ENCODE data around the gene SDK1.

SDK1 gene

DNA sequence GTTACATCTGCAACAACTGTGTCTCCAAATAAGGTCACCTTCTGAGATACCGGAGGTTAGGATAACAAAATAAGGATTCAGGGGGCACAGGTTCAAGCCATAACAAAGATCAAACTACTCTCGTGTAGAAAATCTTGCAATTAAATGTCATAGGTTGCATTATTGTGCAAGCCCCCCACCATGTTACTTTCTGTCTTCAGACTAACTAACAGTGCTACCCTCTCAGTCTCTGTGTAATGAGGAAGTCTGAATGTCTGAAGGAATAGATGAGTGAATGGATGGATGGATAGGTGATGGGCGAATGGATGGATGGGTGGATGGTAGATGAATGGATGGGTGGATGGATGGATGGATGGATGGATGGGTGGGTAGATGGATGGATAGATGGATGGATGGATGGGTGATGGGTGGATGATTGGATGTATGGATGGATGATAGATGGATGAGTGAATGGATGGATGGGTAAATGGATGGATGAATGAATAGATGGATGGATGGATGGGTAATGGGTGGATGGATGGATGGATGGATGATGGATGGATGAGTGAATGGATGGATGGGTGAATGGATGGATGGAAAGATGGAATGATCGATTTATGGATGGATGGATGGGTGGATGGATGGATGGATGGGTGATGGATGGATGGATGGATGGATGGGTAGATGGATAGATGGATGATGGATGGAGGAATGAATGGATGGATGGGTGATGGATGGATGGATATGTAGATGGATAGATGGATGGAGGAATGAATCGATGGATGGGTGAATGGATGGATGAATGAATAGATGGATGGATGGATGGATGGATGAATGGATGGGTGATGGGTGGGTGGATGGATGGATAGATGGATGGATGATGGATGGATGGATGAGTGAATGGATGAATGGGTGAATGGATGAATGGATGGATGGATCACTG is 823.8 kb downstream of the SDK1 start:
- no peak for ATAC-seq

DNA sequence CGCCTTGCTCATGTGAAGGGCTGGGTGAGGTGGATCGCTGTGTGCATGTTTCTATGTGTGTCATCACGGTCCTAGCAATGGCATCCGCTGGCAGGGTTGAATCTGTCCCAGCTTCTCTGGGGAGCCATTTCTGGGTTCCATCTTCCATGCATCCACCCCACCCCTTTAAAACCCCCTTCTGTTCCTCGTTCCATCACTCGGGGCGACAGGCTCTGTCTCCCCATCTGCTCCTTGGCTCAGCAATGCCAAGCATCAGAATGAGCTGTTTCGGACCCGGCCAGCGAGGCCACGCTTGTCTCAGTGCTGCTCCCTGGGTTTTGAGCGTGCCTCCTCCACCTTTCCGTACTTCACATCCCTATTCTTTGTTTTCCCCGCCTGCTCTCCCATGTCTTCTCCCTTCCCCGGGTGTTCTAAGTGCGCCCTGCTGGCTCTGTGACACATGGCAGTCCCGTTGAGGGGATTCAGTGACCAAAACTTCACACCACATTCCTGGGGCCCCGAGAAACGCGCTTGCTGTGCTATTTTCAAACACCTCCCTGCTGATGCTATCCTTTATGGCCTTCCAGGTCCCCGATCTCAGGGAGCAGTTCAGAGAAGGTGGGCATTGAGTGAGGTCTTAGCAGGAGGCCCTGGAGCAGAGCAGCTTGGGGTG is 827.0 kb downstream of the SDK1 start:
- no peak for ATAC-seq

DNA sequence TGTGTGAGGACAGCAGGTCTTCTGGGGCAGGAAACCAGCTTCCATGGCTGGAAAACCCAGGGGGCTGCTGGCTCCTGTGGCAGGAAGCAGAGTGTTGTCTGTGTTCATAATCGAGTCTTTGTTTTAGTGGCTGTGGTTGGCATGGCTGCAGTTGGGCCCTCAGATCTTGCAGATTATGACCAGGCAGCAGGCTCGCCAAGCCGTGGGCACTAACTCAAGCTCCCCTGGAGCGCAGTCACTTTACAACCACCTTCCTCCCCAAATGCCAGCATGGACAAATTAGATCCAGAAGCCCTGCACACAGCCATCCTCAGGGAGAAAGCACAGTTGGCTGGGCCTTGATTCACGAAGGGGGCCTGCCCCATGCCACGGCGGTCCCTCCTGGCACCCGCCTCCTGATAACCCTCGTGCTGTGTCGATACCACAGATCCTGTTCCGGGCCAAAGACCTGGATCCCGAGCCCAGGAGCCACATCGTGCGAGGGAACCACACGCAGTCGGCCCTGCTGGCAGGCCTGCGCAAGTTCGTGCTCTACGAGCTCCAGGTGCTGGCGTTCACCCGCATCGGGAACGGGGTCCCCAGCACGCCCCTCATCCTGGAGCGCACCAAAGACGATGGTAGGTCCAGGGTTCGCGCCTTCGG is 828.5 kb downstream of the SDK1 start:
- no peak for ATAC-seq

DNA sequence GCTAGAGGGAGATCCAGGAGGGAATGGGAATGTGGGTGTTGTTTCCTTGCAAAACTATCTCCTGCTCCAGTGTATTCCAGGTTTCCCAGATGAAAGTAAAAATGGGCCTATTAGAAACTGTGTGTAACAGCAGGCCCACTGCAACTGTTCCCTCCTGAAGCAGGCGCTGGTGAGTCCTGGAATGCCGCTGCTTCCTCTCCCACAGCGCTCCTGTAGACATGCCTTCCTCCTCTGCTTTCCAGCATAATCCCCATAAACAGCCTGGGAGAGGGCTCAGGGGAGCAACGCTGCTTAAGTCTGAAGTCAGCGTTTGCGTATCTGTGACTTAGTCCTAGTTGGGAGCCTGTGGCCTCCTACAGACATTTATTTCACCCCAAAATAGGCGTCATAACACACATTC is 830.0 kb downstream of the SDK1 start:
- no peak for ATAC-seq

DNA sequence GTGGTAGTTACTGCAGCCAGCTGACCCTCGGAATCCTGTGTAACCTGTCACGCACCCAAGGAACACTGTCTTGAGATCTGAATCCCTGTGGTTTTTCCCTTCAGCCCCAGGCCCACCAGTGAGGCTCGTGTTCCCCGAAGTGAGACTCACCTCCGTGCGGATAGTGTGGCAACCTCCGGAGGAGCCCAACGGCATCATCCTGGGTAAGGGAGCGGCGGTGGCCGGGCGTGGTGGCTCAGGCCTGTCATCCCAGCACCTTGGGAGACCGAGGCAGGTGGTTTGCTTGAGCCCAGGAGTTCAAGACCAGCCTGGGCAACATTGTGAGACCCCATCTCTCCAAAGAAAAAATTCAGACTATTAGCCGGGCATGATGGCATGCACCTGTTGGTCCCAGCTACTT is 831.2 kb downstream of the SDK1 start:
- ATAC-seq = no peak

DNA sequence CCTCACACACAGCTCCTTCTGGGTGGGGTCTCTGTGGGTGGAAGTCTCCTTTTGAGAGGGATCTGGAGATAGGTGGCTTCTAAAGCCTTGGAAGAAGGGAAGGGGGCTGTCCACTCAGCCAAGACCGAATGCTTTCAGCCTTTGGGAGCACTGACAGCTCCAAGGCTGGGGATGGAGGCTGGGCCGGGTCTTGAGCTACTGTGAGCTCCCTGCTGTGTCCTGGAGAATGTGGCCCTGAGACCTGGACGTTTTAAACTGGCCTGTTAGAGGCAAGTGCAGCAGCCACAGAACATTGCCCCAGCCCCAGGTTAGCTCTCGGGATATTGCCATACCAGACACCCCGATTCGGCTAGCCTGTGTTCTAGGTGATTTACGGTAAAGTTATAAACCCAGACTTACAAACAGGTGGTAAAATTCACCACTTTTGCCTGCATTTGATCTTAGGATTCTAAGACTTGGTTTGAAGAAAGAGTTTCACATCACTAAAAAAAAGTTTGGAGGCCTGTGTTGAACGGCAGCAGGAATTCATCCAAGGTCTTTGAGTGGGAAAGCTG is 832.5 kb downstream of the SDK1 start:
- ATAC-seq = no peak

DNA sequence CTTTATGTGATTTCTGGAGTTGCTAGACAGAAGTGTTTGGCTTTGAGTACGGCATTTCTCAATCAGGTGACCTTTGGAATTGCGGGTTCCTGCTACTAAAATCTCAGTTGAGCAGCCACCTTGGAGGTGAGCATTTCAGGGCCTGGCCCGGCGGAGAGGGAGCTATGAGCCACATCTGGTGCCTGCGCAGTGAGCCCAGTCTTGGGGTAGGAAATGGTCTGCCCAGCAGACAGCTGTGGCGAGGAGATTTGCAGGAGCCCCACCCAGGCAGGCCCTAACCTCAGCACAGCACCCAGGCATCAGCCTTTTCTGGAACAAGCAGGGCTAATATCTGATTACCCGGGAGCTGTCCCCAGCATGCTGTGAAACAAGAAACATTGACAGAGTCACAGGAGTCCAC is 833.2 kb downstream of the SDK1 start:
- no peak for ATAC-seq

DNA sequence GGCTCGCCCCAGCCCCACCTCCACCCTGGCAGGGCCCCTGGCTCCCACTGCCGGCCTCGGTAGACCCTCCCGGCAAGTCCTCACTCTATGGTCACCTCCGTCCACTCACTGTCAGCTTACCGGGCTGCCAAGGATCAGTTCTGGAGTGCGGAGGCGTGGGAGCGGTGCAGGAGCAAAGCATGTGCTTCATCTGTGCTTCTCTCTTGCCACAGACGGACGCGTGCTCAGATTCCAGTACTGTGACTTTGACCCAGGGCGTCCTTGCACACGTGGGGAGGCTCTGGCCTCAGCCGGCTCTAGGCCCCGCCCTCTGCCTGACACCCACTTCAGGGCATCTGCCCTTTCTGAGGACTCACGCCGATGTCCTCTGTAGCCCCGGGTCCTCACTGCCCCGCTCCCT is 833.6 kb downstream of the SDK1 start:
- no peak for ATAC-seq

DNA sequence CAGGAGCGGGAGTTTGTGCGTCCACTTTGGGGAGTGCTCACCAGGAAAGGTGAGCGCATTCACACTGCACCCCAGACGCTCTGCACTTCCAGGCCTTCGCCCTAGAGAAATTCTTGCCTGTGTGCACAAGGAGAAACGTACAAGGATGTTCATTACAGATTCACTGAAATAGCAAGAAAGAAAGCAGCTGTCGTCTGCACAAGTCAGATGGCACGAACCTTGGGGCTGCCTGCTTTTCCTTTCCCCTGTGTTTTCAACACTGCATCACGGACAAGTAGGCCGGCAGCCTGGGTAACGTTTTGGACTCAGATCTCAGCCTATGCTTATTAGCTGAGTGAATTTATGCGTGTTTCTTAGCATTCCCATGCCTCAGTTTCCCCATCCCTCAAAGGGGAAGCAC is 834.2 kb downstream of the SDK1 start:
- ATAC-seq = no peak

DNA sequence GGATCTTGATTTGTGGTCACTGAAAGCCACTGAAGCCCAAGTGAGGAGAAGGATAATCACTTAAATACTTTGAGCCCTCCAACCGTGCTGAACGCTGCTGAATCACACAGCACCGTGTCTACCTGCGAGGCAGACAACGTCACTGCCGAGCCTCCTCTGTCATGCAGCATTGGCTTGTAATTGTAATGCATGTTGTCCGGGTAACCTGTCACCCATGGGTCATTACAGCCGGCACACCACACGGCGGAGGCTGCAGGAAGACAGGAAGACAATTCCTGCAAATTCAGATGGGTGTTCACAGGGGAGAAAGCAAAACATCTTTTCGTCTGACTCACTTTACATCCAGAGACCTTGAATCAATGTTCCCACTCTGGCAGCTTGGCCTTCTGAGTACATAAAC is 835.0 kb downstream of the SDK1 start:
- no peak for ATAC-seq

DNA sequence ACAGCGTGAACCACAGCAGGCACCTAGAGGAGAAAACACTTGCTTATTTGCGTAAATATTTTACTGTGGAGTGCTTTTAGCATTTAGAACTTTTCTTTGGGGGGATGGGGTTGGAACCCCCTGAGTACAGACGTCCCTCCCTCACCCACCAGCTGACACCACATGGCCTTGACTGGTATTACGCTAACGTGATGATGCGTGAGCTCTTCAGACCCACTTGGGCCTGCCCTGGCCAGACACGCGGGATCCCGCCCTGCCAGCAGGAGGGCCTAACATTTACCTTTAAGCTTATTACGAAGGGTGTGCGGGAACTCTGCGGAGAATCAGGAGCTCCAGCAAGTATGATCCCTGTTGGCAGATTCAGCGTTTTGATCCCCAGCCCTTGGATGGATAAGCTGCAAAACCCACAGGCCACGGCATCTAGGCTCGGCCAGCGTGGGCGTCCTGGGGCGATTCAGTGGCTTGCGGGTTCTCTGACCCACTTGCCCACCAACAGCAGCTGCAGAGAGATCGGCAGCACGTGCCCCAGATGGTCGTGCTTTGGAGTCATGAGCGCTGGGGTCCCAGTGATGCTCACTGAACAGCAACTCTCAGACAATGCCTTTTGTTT is 835.6 kb downstream of the SDK1 start:
- ATAC-seq = no peak

DNA sequence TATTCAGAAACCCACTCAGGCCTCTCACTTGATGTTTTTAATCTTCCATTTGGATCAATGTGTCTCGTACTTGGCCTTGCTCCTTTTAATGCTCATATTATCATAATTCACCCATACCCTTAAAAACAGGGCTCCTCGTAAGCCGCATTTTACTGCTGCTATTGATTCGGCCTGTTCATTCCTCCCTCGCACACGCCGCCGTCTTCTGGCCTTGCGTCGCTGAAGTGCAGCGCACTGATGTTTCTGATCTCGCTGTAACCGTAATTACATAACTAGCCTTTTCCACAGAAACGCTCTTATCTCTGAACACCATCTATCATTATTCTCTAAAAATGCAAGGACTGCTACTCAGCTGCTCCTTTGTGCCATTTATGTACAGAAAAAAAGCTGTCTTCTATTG is 836.5 kb downstream of the SDK1 start:
- ATAC-seq = no peak

DNA sequence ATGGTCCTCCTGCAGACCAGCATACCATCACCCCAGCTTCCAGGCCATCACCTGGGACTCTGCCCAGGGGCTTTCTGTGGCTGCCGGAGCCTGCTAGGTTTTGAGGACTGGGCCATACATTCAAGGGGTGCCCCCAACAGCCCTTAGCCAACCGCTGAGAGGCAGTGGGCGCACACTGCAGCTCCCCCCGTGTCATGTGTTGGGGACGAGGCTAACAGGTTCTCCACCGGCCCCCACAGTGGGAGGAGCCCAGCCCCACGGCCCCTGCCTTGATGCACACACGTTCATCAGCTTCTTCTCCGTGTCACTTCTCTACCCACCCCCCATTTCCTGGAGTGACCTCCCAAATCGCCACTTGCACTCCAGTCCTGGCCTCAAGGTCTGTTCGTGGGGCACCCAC is 837.8 kb downstream of the SDK1 start:
- ATAC-seq = no peak

DNA sequence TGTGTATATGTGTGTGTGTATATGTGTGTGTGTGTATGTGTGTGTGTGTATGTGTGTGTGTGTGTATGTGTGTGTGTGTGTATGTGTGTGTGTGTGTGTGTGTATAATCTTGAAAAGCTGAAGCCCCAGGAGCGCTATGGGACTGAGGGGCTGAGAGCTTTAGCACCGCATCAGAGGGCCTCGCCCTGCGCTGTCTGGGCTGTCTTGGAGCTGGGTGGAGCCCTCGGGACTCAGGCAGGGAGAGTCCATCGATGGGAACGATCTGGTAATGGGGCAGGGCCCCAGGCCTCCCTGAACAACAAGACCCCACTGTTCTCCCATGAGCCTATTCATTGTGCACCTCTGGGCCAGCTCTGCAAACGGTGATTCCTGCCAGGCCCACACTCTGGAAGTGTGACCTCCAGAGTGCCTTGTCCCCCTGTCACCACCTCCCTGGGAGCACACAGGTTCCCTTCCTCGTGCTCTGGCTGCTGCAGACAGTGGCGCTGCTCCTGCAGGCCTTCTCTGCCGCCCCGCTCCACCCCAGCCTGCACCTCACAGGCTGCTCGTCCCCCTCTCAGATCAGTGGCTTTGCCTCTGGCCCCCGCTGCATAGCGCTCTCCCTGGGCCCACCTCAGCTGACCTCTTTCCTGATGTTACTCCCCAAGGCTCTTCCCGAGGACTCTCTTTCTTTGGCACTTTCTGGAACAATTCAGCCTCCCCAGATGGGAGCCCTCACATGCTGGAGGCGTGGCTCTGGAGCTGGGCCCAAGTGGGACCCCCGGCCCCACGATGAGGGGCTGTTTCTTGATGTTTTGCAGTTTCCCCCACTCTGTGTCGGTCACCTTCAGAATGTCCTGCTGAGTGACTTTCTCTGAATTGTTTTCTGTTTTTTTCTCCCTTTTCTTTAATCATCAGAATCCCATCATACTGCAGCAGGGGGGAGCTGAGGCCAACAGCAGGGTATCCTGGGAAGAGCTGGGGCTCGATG is 838.9 kb downstream of the SDK1 start:
- no peak for ATAC-seq

DNA sequence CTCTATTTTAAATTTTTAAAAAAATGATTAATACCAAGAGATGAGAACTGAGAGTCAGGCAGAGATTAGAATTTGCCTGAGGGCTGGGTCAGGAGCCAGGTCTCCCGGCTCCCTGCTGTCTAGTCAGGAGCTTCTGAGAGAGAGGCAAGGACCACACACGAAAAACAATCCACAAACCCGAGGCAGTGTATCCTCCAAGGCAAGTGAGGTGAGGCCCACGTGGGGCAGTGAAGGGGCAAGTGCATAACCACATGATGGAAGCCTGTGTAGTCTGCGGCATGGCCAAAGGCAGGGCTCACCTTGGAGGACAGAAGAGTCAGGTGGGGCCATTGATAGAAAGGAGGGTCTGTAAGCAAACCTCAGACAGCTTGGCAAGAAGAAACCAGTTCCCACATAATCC is 839.9 kb downstream of the SDK1 start:
- no peak for ATAC-seq

DNA sequence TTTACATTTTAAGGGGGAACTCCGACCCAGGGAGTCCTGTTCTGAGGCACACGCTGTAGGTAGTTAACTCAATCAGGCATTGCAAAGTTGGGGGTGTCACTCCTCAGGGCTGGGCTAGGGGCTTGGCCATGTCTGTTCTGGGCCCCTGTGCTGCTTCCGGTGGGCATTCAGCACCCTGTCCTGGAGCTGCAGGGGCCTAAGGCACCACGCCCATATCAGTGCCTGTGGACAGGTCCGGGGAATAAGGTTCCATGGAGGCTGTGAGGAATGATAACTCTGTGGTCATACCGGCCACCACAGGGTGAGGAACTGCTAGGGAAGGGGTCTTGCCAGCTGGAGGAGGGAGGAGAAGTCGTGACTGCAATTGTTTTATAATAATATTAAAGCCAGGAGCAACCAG is 842.0 kb downstream of the SDK1 start:
- ATAC-seq = no peak

DNA sequence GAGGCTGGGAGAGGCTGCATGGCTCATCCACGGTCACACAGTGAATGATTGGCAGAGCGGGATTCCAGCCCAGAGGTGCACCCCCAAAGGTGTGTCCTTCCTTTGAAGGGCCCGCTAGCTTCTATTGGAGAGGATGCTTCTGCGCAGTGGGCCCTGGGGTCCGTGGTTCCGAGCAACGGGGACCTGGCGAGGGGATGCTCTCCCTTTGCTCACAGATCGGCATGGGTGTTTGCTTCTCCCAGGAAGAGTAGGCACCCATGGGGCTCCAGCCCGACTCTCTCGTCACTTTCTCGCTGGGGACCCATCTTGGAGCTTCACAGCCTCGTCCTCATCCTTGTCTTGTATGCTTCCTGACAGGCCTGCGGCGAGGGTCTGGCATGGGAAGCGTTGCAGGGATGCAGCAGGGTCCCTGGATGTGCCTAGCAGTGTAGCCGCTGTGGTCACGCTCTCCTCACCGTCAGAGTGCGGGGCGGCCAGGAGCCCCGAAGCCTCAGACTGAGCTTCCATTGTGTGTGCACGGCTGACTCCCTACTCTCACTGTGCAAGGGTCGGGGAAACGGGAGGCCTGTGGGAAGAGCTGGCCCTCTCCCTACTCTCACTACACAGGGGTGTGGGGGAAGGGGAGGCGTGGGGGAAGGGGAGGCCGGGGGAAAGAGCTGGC is 842.6 kb downstream of the SDK1 start:
- no peak for ATAC-seq

DNA sequence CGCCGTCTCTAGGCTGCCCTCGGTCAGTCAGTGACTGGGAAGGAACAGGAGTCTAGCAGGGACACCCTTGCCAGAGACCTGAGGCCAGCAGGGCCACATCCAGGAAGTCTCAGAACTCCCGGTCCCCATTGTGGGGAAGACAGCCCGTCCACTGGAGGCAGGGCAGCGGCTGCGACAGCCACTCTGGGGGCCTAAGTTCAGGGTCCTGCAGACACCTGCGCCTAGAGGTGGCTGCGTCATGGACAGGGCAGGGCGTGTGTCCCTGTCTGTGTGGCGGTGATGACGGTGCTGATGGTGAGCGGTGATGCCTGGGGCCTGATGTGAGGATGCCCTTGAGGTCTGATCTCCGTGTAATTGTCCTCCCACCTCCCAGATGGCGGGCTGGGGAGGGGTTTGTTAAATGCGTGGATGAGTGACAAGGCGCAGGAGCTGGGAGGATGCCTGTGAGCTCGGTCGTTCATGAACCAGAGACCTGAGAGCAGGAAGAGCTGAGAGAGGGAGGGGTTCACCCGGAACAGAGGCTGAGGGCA is 843.2 kb downstream of the SDK1 start:
- ATAC-seq = no peak

DNA sequence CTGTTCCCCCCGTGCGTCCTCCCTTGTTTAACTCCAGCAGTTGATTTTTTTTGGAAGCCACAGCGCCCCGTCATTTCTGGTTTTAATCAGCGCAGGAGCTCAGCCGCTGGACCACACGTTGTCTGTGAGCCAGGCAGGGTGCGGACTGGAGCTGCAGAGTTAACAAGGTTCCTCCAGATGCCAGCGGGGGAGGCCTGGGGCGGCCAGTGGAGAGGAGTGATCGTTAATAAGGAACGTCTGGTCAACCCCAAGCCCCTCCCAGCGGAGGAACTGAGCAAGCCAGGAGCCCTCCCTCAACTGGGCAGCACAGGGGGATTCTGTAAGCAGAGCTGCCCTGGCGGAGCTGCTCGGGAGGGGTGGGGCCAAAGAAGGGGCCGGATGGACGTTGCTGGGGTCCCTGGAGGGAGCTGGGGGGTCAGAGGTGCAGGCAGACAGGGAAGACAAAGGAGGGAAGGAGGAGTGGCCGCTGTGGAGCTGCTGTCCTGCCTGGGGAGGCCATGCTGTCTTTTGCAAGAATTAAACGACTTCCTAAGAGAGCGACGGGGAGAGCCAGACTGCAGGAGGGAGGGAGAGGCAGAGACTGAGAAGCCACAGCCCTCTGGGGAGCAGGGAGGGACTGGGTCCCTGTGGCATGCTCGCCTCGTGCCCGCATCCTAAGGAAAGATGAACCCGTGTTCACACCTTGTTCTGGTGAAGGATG is 843.9 kb downstream of the SDK1 start:
- ATAC-seq = no peak

DNA sequence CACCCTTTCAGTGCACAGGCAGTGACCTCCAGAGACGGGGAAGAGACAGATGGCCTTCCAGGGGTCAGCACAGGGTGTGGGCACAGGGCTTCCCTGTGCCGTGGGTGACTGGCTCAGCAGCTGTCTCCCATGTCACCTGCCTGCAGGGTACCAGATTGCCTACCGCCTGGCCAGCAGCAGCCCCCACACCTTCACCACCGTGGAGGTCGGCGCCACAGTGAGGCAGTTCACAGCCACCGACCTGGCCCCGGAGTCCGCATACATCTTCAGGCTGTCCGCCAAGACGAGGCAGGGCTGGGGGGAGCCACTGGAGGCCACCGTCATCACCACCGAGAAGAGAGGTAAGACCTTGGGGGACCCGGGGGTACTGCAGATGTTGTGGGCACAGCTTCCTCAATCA is 844.5 kb downstream of the SDK1 start:
- ATAC-seq = no peak
